ENCODE results near the gene FBLN7. TPM values are rescaled to one million over a fixed set of nuclear protein-coding genes. Genes with fewer than 3 reads are reported as not detected.
"Not testable (repeated sequence)": the region's sequence is repeated elsewhere in the genome, so short reads cannot be mapped to it uniquely, and the experiment has no call there.

The FBLN7 gene
- total RNA-seq, 4 donors from 2014 or later: 3.6 to 10.2 (median 5.9) TPM

DNA sequence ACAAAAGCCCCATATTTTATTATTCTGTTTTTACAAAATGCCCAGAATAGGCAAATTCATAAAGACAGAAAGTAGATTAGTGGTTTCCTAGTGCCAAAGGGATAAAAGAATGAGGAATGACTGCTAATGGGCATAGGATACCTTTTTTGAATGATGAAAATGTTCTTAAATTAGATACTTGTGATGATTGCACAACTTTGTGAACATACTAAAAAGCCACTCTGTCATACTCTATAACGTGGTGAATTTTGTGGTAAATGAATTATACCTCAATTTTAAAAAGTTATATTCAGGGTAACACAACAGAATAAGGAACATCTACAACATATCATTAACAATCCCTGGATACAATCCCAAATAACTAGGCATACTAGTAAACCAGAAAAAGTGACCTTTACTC is 9.1 kb upstream of the FBLN7 start:
- TF ChIP-seq CTCF (IDR thresholded peaks at IDR 0.05): no peak
- TF ChIP-seq POLR2A (IDR thresholded peaks at IDR 0.05): no peak
- no peak overlapping the region for H3K4me3 ChIP-seq (ENCODE audit: low read depth, poor library complexity, severe bottlenecking)
- WGBS, 2 donors: 75 to 80% methylated on average over 1 of the region's 1 CpG
- DNase-seq (ENCODE audit: low spot score in 2 of 2): no peak
- intact Hi-C loops (cut with DNase I; ENCODE audit: low total_unique reads): no loop called here

DNA sequence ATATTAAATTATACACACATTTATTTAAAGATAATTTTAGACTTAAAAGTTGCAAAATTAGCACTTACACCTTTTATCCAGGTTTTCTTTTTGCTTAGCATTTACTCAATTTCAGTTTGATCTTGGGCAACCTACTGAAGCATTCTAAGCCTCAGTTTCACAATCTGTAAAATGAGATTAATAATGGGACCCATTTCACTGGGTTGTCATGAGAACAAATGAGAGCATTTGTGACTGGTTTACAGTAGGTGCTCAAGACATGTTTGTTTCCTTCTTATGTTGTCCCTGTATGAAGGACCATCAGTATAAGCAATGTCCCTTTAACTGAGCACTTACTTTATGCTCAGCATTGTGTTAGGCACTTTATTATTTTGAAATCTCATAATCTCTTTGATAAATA is 4.8 kb upstream of the FBLN7 start:
- intact Hi-C loops (cut with DNase I; ENCODE audit: low total_unique reads): no loop called here
- TF ChIP-seq CTCF (IDR thresholded peaks at IDR 0.05) (no peak), POLR2A (IDR thresholded peaks at IDR 0.05) (no peak)

DNA sequence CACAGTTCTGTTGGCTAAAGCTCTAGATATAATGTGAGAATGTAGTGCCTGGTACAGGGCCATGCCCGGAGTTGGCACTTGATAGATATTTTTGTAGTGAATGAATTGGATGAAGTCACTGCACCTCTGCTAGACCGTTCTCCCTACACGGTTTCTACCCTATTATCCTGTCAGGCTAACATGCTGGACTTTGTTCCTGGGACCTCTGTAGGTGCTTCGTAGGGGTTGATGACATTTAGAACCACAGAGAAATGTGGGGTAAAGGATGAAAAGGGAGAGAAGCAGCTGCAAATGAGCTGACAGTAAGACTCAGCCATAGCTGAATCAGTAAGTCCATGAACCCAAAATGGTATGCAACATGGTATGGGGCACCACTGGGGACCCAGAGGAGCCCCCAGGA is 4.1 kb upstream of the FBLN7 start:
- 76 to 85% methylated on average over 4 of the region's 4 CpGs for WGBS, 2 donors
- DNase-seq (ENCODE audit: low spot score in 2 of 2): no peak
- intact Hi-C loops (cut with DNase I; ENCODE audit: low total_unique reads): no loop called here
- no peak for TF ChIP-seq CTCF (IDR thresholded peaks at IDR 0.05)
- no peak for TF ChIP-seq POLR2A (IDR thresholded peaks at IDR 0.05)
- H3K4me3 ChIP-seq (ENCODE audit: low read depth, poor library complexity, severe bottlenecking): no peak overlapping the region

More for the DNA sequence above, 4.8 kb upstream of the FBLN7 start:
- no peak for DNase-seq (ENCODE audit: low spot score in 2 of 2)
- no peak overlapping the region for H3K4me3 ChIP-seq (ENCODE audit: low read depth, poor library complexity, severe bottlenecking)

GRCh38 chr2:112136096-112136495 is 2.1 kb upstream of the FBLN7 start:
- intact Hi-C loops (cut with DNase I; ENCODE audit: low total_unique reads): no loop called here

GRCh38 chr2:112137516-112138158 is 548 bp upstream of the FBLN7 start:
- H3K4me3 ChIP-seq (ENCODE audit: low read depth, poor library complexity, severe bottlenecking): peak overlapping the region; percentile 39
- peak in 1 of 2 donors; percentile 83 for DNase-seq (ENCODE audit: low spot score in 2 of 2)
- intact Hi-C loops (cut with DNase I; ENCODE audit: low total_unique reads): no loop called here
- WGBS, 2 donors: 17 to 20% methylated on average over 15 of the region's 15 CpGs
- TF ChIP-seq CTCF (IDR thresholded peaks at IDR 0.05): no peak
- TF ChIP-seq POLR2A (IDR thresholded peaks at IDR 0.05): no peak

More at GRCh38 chr2:112136096-112136495, 2.1 kb upstream of the FBLN7 start:
- WGBS, 2 donors: 88 to 95% methylated on average over 5 of the region's 5 CpGs
- DNase-seq (ENCODE audit: low spot score in 2 of 2): no peak
- no peak for TF ChIP-seq CTCF (IDR thresholded peaks at IDR 0.05)
- no peak for TF ChIP-seq POLR2A (IDR thresholded peaks at IDR 0.05)
- no peak overlapping the region for H3K4me3 ChIP-seq (ENCODE audit: low read depth, poor library complexity, severe bottlenecking)

- DNase-seq (ENCODE audit: low spot score in 2 of 2); intact Hi-C loops (cut with DNase I; ENCODE audit: low total_unique reads); H3K4me3 ChIP-seq (ENCODE audit: low read depth, poor library complexity, severe bottlenecking): not testable (repeated sequence)
- 4 to 16% methylated on average over 12 to 27 of the region's 32 CpGs for WGBS, 2 donors
These were observed 939 bp downstream of the FBLN7 start for GRCh38 chr2:112139033-112139614.

GRCh38 chr2:112139661-112140204 is 1.5 kb downstream of the FBLN7 start:
- DNase-seq (ENCODE audit: low spot score in 2 of 2); H3K4me3 ChIP-seq (ENCODE audit: low read depth, poor library complexity, severe bottlenecking); intact Hi-C loops (cut with DNase I; ENCODE audit: low total_unique reads): not testable (repeated sequence)
- 14 to 16% methylated on average over 29 of the region's 38 CpGs for WGBS, 2 donors

Data from lower leg skin (tissue), 4 donors.